PC-9 (cell line): ENCODE results near the gene SEC22A. TPM values are rescaled to one million over a fixed set of nuclear protein-coding genes. Genes with fewer than 3 reads are reported as not detected.

Source experiments
- BruUV-seq: library from RNA; stranded (reverse); fragments of 400-500 nt; replicated peaks from 2 replicates; lab custom pipeline; 2021; lab: Mats Ljungman, UMichigan
- CTCF ChIA-PET: fragments of 300-600 bp; sonication (Branson Sonifier 250); formaldehyde crosslinking; loops from one replicate; lab custom pipeline; 2022; ENCODE audit warnings: antibody characterized with exemption; lab: Charles Lee
- POLR2A ChIA-PET: fragments of 300-600 bp; sonication (Branson Sonifier 250); formaldehyde crosslinking; loops from one replicate; lab custom pipeline; 2022; ENCODE audit warnings: antibody characterized with exemption; ENCODE audit not compliant: unreplicated experiment; lab: Charles Lee
- DNase-seq, 2 experiments: peaks; one replicate each; pipeline versions ENCODE4 v3.0.0 to v3.0.0-alpha.2; 2015 to 2022; ENCODE audit warnings: mixed read lengths in 1 of 2
- H2AFZ ChIP-seq: fragments of 200-600 bp; sonication (generic); 2 replicates; pipeline ENCODE4 v1.8.1; 2017; ENCODE audit warnings: antibody characterized with exemption
- H3F3A ChIP-seq: fragments of 200-600 bp; sonication (generic); 2 replicates; pipeline ENCODE4 v1.8.1; 2017; ENCODE audit warnings: antibody characterized with exemption, mild to moderate bottlenecking, low read depth; ENCODE audit not compliant: insufficient read depth
- H3K27ac ChIP-seq: fragments of 200-600 bp; sonication (generic); 2 replicates; pipeline ENCODE4 v1.6.1; 2016; ENCODE audit warnings: mixed run types
- H3K27me3 ChIP-seq: fragments of 200-600 bp; sonication (generic); 2 replicates; pipeline ENCODE4 v1.6.1; 2016; ENCODE audit warnings: low read depth, mixed run types; ENCODE audit not compliant: insufficient read depth
- H3K36me3 ChIP-seq: fragments of 200-600 bp; sonication (generic); 2 replicates; pipeline ENCODE4 v1.6.1; 2016; ENCODE audit warnings: low read depth, mixed run types
- H3K4me1 ChIP-seq: fragments of 200-600 bp; sonication (generic); replicated peaks from 2 replicates; pipeline ENCODE4 v1.6.1; 2016; ENCODE audit warnings: mixed run types; ENCODE audit not compliant: insufficient read depth
- H3K4me2 ChIP-seq: fragments of 200-600 bp; sonication (generic); 2 replicates; pipeline ENCODE4 v1.6.1; 2017; ENCODE audit warnings: mixed run types
- H3K4me3 ChIP-seq: fragments of 200-600 bp; sonication (generic); 2 replicates; pipeline ENCODE4 v1.6.1; 2016; ENCODE audit warnings: mixed run types
- H3K79me2 ChIP-seq: fragments of 200-600 bp; sonication (generic); 2 replicates; pipeline ENCODE4 v1.6.1; 2017; ENCODE audit warnings: low read depth, mixed run types
- H3K9me2 ChIP-seq: fragments of 200-600 bp; sonication (generic); 2 replicates; pipeline ENCODE4 v1.8.1; 2017; ENCODE audit warnings: mild to moderate bottlenecking; ENCODE audit not compliant: insufficient read depth
- H3K9me3 ChIP-seq: fragments of 200-600 bp; sonication (generic); 2 replicates; pipeline ENCODE4 v1.8.1; 2016; ENCODE audit warnings: low read depth; ENCODE audit not compliant: insufficient read depth
- H4K20me1 ChIP-seq: fragments of 200-600 bp; sonication (generic); 2 replicates; pipeline ENCODE4 v1.8.1; 2017; ENCODE audit not compliant: insufficient read depth
- CTCF ChIP-seq: fragments of 200-600 bp; sonication (generic); conservative IDR thresholded peaks from 2 replicates; pipeline ENCODE4 v1.6.1; 2017; ENCODE audit warnings: mixed run types, antibody characterized with exemption, mild to moderate bottlenecking, moderate library complexity
- EZH2 ChIP-seq: fragments of 200-600 bp; sonication (generic); IDR thresholded peaks from 2 replicates; pipeline ENCODE4 v1.8.0; 2017; ENCODE audit warnings: antibody characterized with exemption, low read depth
- intact Hi-C: fragments of 100-400 bp; cut with micrococcal nuclease; formaldehyde crosslinking; loops from one replicate; pipeline ENCODE4 v1.10.0; 2022; ENCODE audit not compliant: unreplicated experiment
- total RNA-seq: library from RNA; stranded (reverse); gene quantifications from 2 replicates; pipeline ENCODE4 v1.2.3, GENCODE V29; 2021

Gene SEC22A
- total RNA-seq, 1 experiment from 2014 or later: 20.2 TPM

GRCh38 chr3:123277106-123277505, 75.4 kb downstream of the SEC22A start:
- no peak overlapping the region for H2AFZ ChIP-seq
- H3F3A ChIP-seq: peaks cover 14% of the 10 kb centered on the region
- no peaks in the 10 kb centered on the region for H3K9me2 ChIP-seq
- no peak overlapping the region for H3K4me3 ChIP-seq
- no peaks in the 10 kb centered on the region for H3K27me3 ChIP-seq
- no TSS peak for BruUV-seq
- no peaks in the 10 kb centered on the region for H3K9me3 ChIP-seq
- H3K36me3 ChIP-seq: 0 out of 2 replicates have a peak, but pooled peaks cover 6% of the 10 kb centered on the region
- no peak overlapping the region for H3K27ac ChIP-seq
- no peak for DNase-seq
- H4K20me1 ChIP-seq: no peaks in the 10 kb centered on the region
- intact Hi-C loops: no loop called here
- TF ChIP-seq CTCF (no peak), EZH2 (no peak)
- no peak overlapping the region for H3K4me2 ChIP-seq
- peaks cover 17% of the 10 kb centered on the region for H3K4me1 ChIP-seq
- POLR2A ChIA-PET: no interaction called here
- no peaks in the 10 kb centered on the region for H3K79me2 ChIP-seq
- CTCF ChIA-PET: no interaction called here

GRCh38 chr3:123278446-123278845, 76.7 kb downstream of the SEC22A start:
- H4K20me1 ChIP-seq: no peaks in the 10 kb centered on the region
- no peak overlapping the region for H3K4me2 ChIP-seq
- no peaks in the 10 kb centered on the region for H3K9me2 ChIP-seq
- peaks cover 4% of the 10 kb centered on the region for H3K4me1 ChIP-seq
- H3K9me3 ChIP-seq: no peaks in the 10 kb centered on the region
- H3K79me2 ChIP-seq: no peaks in the 10 kb centered on the region
- H2AFZ ChIP-seq: no peak overlapping the region
- peaks cover 4% of the 10 kb centered on the region for H3F3A ChIP-seq
- intact Hi-C loops: no loop called here
- H3K4me3 ChIP-seq: no peak overlapping the region
- H3K27ac ChIP-seq: no peak overlapping the region
- no peaks in the 10 kb centered on the region for H3K27me3 ChIP-seq
- no peak for DNase-seq
- no peak for TF ChIP-seq CTCF
- TF ChIP-seq EZH2: no peak
- ChIA-PET POLR2A (no interaction called here), CTCF (no interaction called here)
- H3K36me3 ChIP-seq: no peaks in the 10 kb centered on the region
- BruUV-seq: no TSS peak

GRCh38 chr3:123279121-123279520, 77.4 kb downstream of the SEC22A start:
- no TSS peak for BruUV-seq
- H3K9me3 ChIP-seq: no peaks in the 10 kb centered on the region
- H3K79me2 ChIP-seq: no peaks in the 10 kb centered on the region
- POLR2A ChIA-PET: no interaction called here
- no peaks in the 10 kb centered on the region for H3K36me3 ChIP-seq
- no peak overlapping the region for H2AFZ ChIP-seq
- H3F3A ChIP-seq: no peaks in the 10 kb centered on the region
- no peaks in the 10 kb centered on the region for H4K20me1 ChIP-seq
- H3K27me3 ChIP-seq: no peaks in the 10 kb centered on the region
- CTCF ChIA-PET: no interaction called here
- no peak overlapping the region for H3K4me2 ChIP-seq
- no peaks in the 10 kb centered on the region for H3K4me1 ChIP-seq
- H3K27ac ChIP-seq: no peak overlapping the region
- no peaks in the 10 kb centered on the region for H3K9me2 ChIP-seq
- H3K4me3 ChIP-seq: no peak overlapping the region
- intact Hi-C loops: no loop called here
- no peak for DNase-seq
- TF ChIP-seq CTCF (no peak), EZH2 (no peak)
